NCI-H524 treated with DMSO at 0.1 percent for 48 hours (cell line): ENCODE results near the gene ZYG11B.
"Not testable (repeated sequence)": the region's sequence is repeated elsewhere in the genome, so short reads cannot be mapped to it uniquely, and the experiment has no call there.

Experiments used
- DNase-seq: peaks from one replicate; lab custom pipeline; 2025; lab: John Stamatoyannopoulos, UW

The ZYG11B gene

GRCh38 chr1:52726265-52727113 is at the start of gene ZYG11B:
ZYG11B (plus strand) TSS chr1:52726453; CDS start chr1:52726654, 201 bp downstream.
- peak; percentile 16 for DNase-seq

GRCh38 chr1:52677076-52677806 is 49.0 kb upstream of the ZYG11B start:
- no peak for DNase-seq

- no peak for DNase-seq
These were observed 47.2 kb upstream of the ZYG11B start for GRCh38 chr1:52679048-52679447.

GRCh38 chr1:52679498-52679897 is 46.8 kb upstream of the ZYG11B start:
- no peak for DNase-seq

GRCh38 chr1:52680353-52680752 is 45.9 kb upstream of the ZYG11B start:
- DNase-seq, result no peak

- DNase-seq, result no peak
These were observed 45.1 kb upstream of the ZYG11B start for GRCh38 chr1:52681136-52681535.

- no peak for DNase-seq
These were observed 42.8 kb upstream of the ZYG11B start for GRCh38 chr1:52683367-52683940.

- DNase-seq, result no peak
These were observed 41.7 kb upstream of the ZYG11B start for GRCh38 chr1:52684545-52684944.

- DNase-seq, result not testable (repeated sequence)
These were observed 39.9 kb upstream of the ZYG11B start for GRCh38 chr1:52686261-52686751.

GRCh38 chr1:52686830-52687229 is 39.4 kb upstream of the ZYG11B start:
- DNase-seq, result no peak

- no peak for DNase-seq
These were observed 34.4 kb upstream of the ZYG11B start for GRCh38 chr1:52691821-52692220.

- no peak for DNase-seq
These were observed 33.6 kb upstream of the ZYG11B start for GRCh38 chr1:52692697-52693096.

- DNase-seq, result not testable (repeated sequence)
These were observed 32.9 kb upstream of the ZYG11B start for GRCh38 chr1:52693351-52693750.

- DNase-seq, result no peak
These were observed 32.4 kb upstream of the ZYG11B start for GRCh38 chr1:52693843-52694242.

GRCh38 chr1:52695627-52696026 is 30.6 kb upstream of the ZYG11B start:
- no peak for DNase-seq

- DNase-seq, result peak; percentile 35
These were observed 28.2 kb upstream of the ZYG11B start, which contains the start of gene COA7 for GRCh38 chr1:52697795-52698674. COA7 (minus strand) TSS chr1:52698347; CDS start chr1:52698326, 21 bp downstream.

GRCh38 chr1:52702886-52703787 is 23.1 kb upstream of the ZYG11B start:
- DNase-seq, result peak; percentile 88

- no peak for DNase-seq
These were observed 20.1 kb upstream of the ZYG11B start for GRCh38 chr1:52706136-52706670.

GRCh38 chr1:52706941-52707926 is 19.0 kb upstream of the ZYG11B start:
- no peak for DNase-seq
